GM21529 (cell line): ENCODE results near the gene DPP6.

Experiments
- ATAC-seq: cut with Tn5 transposase; IDR thresholded peaks from one replicate; pipeline ENCODE4 v1.9.1; 2021; ENCODE audit not compliant: unreplicated experiment

DPP6 gene

GRCh38 chr7:154748089-154748786, 696.0 kb downstream of the DPP6 start:
- no peak for ATAC-seq

- no peak for ATAC-seq
Measured at GRCh38 chr7:154750353-154750801, 698.2 kb downstream of the DPP6 start.

GRCh38 chr7:154753226-154753625, 701.0 kb downstream of the DPP6 start:
- ATAC-seq: no peak

GRCh38 chr7:154757756-154758155, 705.6 kb downstream of the DPP6 start:
- no peak for ATAC-seq

- no peak for ATAC-seq
Measured at GRCh38 chr7:154759989-154760388, 707.8 kb downstream of the DPP6 start.

GRCh38 chr7:154765118-154765517, 712.9 kb downstream of the DPP6 start:
- ATAC-seq: no peak

- ATAC-seq: no peak
Measured at GRCh38 chr7:154767142-154767541, 714.9 kb downstream of the DPP6 start.

- ATAC-seq: no peak
Measured at GRCh38 chr7:154767821-154768415, 715.7 kb downstream of the DPP6 start.

GRCh38 chr7:154769001-154769400, 716.8 kb downstream of the DPP6 start:
- no peak for ATAC-seq

- ATAC-seq: no peak
Measured at GRCh38 chr7:154769527-154769926, 717.3 kb downstream of the DPP6 start.

- no peak for ATAC-seq
Measured at GRCh38 chr7:154770361-154770760, 718.2 kb downstream of the DPP6 start.

GRCh38 chr7:154770962-154771361, 718.8 kb downstream of the DPP6 start:
- no peak for ATAC-seq

GRCh38 chr7:154774303-154774969, 722.2 kb downstream of the DPP6 start:
- no peak for ATAC-seq

- ATAC-seq: no peak
Measured at GRCh38 chr7:154775681-154776080, 723.5 kb downstream of the DPP6 start.

GRCh38 chr7:154776350-154776749, 724.2 kb downstream of the DPP6 start:
- no peak for ATAC-seq

GRCh38 chr7:154777023-154777422, 724.8 kb downstream of the DPP6 start:
- no peak for ATAC-seq

GRCh38 chr7:154777489-154777888, 725.3 kb downstream of the DPP6 start:
- ATAC-seq: no peak

GRCh38 chr7:154777908-154778307, 725.7 kb downstream of the DPP6 start:
- ATAC-seq: no peak

GRCh38 chr7:154781369-154782303, 729.4 kb downstream of the DPP6 start:
- no peak for ATAC-seq

- no peak for ATAC-seq
Measured at GRCh38 chr7:154783281-154783909, 731.2 kb downstream of the DPP6 start.

- ATAC-seq: no peak
Measured at GRCh38 chr7:154785898-154786297, 733.7 kb downstream of the DPP6 start.
